Cardiac septum (tissue), 1 donor: ENCODE results near the gene HEG1. TPM values are rescaled to one million over a fixed set of nuclear protein-coding genes. Genes with fewer than 3 reads are reported as not detected.

Experiments used
- DNase-seq: peaks from one replicate; pipeline ENCODE4 v3.0.0-alpha.2; 2020; ENCODE audit warnings: low spot score
- intact Hi-C: fragments of 100-400 bp; cut with DNase I; formaldehyde crosslinking; loops from one replicate; pipeline ENCODE4 v1.14.0; 2022
- total RNA-seq: library from RNA; stranded (reverse); fragmentation: NEBNext Ultra II Directional; extraction: Animal tissue kit (Norgen Biotek cat#: 25700); gene quantifications from one replicate; pipeline ENCODE4 v1.2.1, GENCODE V29; 2021
- donor health status: DM: no; HTN: no; CAD: no.

The HEG1 gene
- total RNA-seq, 1 donor from 2014 or later = 151 TPM

- no peak for DNase-seq
- intact Hi-C loops = no loop called here
These were observed 16.5 kb upstream of the HEG1 start for GRCh38 chr3:125072301-125072700.

- DNase-seq = no peak
- intact Hi-C loops = no loop called here
These were observed 14.4 kb upstream of the HEG1 start for GRCh38 chr3:125069968-125070745.

- intact Hi-C loops = no loop called here
- DNase-seq = no peak
These were observed 13.7 kb upstream of the HEG1 start for GRCh38 chr3:125069452-125069851.

GRCh38 chr3:125068265-125068664, 12.5 kb upstream of the HEG1 start:
- no peak for DNase-seq
- intact Hi-C loops = no loop called here

GRCh38 chr3:125067225-125067624, 11.4 kb upstream of the HEG1 start:
- no peak for DNase-seq
- intact Hi-C loops = no loop called here

GRCh38 chr3:125062904-125063618, 7.3 kb upstream of the HEG1 start:
- intact Hi-C loops = no loop called here
- no peak for DNase-seq

GRCh38 chr3:125061646-125062045, 5.8 kb upstream of the HEG1 start:
- intact Hi-C loops = no loop called here
- DNase-seq = no peak

- DNase-seq = no peak
- intact Hi-C loops = no loop called here
These were observed 5.4 kb upstream of the HEG1 start for GRCh38 chr3:125061170-125061569.

GRCh38 chr3:125059488-125060245, 3.9 kb upstream of the HEG1 start:
- intact Hi-C loops = loop anchor here (10.0 kb wide), 2 partner anchors 275 to 315 kb away; partner anchors contain the start of gene ZNF148
- DNase-seq = no peak

- intact Hi-C loops = loop anchor here (10.0 kb wide), 2 partner anchors 274 to 316 kb away; partner anchors contain the start of gene ZNF148
- DNase-seq = no peak
These were observed 3.2 kb upstream of the HEG1 start for GRCh38 chr3:125058959-125059358.

- intact Hi-C loops = loop anchor here (10.0 kb wide), 2 partner anchors 274 to 316 kb away; partner anchors contain the start of gene ZNF148
- DNase-seq = no peak
These were observed 2.7 kb upstream of the HEG1 start for GRCh38 chr3:125058529-125058928.

- no peak for DNase-seq
- intact Hi-C loops = loop anchor here (10.0 kb wide), 2 partner anchors 273 to 317 kb away; partner anchors contain the start of gene ZNF148
These were observed 1.5 kb upstream of the HEG1 start for GRCh38 chr3:125057186-125057850.

- no peak for DNase-seq
- intact Hi-C loops = loop anchor here (2.0 to 10.0 kb wide), 4 partner anchors 31 to 319 kb away; partner anchors contain the start of gene ZNF148
These were observed 375 bp downstream of the HEG1 start for GRCh38 chr3:125055331-125055912.

- DNase-seq = no peak
- intact Hi-C loops = loop anchor here (2.0 to 10.0 kb wide), 4 partner anchors 30 to 320 kb away; partner anchors contain the start of gene ZNF148
These were observed 1.1 kb downstream of the HEG1 start for GRCh38 chr3:125054449-125055329.

- no peak for DNase-seq
- intact Hi-C loops = loop anchor here (2.0 to 10.0 kb wide), 4 partner anchors 29 to 321 kb away; partner anchors contain the start of gene ZNF148
These were observed 1.7 kb downstream of the HEG1 start for GRCh38 chr3:125054062-125054448.

GRCh38 chr3:125053304-125053699, 2.5 kb downstream of the HEG1 start:
- DNase-seq = no peak
- intact Hi-C loops = loop anchor here (10.0 kb wide), 2 partner anchors 269 to 321 kb away; partner anchors contain the start of gene ZNF148

GRCh38 chr3:125052624-125053303, 3.0 kb downstream of the HEG1 start:
- no peak for DNase-seq
- intact Hi-C loops = loop anchor here (10.0 kb wide), 2 partner anchors 268 to 322 kb away; partner anchors contain the start of gene ZNF148
